Stimulated activated CD8-positive, alpha-beta memory T cell treated with anti-CD3 and anti-CD28 coated beads, Interleukin-12 subunit alpha, Interleukin-12 subunit beta, amount 100 ng/mL, for 1 hour (primary cell): ENCODE measurements around the gene CDK17.
"Not testable (repeated sequence)": the region's sequence is repeated elsewhere in the genome, so short reads cannot be mapped to it uniquely, and the experiment has no call there.

Source experiments
- DNase-seq: peaks from one replicate; pipeline ENCODE4 v3.0.0-alpha.2; 2020; ENCODE audit warnings: low read depth

Gene CDK17

GRCh38 chr12:96354326-96354725 lies 45.9 kb downstream of the CDK17 start:
- no peak for DNase-seq

GRCh38 chr12:96352161-96352835 lies 47.9 kb downstream of the CDK17 start:
- DNase-seq, result no peak

DNA sequence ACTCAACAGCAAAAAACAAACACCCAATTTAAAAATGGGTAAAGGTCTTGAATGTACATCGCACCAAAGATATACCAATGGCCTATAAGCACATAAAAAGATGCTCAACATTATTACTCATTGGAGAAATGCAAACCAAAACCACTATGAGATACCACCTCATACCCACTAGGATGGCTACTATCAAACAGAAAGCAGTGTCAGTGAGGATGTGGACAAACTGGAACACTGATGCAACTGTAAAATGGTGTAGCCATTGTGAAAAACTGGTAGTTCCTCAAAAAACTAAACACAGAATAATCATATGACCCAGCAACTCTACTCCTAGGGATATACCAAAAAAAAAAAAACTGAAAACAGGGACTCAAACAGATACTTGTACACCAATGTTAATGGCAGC lies 49.3 kb downstream of the CDK17 start:
- DNase-seq, result no peak

DNA sequence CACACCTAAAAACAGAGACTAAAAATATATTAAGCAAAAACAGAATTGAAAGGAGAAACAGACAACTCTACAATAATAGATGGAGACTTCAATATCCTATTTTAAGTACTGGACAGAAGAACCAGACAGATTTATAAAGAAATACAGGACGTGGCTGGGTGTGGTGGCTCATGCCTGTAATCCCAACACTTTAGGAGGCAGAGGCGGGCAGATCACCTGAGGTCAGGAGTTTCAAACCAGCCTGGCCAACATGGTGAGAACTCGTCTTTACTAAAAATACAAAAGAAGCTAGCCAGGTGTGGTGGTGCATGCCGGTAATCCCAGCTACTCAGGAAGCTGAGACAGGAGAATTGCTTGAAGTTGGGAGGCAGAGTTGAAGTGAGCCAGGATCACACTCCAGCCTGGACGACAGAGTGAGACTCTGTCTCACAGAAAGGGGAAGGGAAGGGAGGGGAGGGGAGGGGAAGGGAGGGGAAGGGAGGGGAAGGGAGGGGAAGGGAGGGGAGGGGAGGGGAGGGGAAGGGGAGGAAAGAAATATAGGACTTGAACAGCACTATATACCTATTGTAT lies 53.0 kb downstream of the CDK17 start:
- no peak for DNase-seq

DNA sequence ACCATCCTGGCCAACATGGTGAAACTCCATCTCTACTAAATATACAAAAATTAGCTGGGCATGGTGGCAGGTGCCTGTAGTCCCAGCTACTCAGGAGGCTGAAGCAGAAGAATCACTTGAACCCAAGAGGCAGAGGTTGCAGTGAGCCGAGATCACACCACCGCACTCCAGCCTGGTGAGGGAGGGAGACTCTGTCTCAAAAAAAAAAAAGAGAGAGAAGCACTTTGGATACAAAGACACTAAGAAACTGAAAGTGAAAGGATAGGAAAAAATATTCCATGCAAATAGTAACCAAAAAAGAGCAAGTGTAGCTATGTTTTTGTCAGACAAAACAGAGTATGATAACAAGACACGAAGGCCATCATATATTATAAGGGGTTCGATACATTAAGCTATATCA lies 53.5 kb downstream of the CDK17 start:
- not testable (repeated sequence) for DNase-seq

DNA sequence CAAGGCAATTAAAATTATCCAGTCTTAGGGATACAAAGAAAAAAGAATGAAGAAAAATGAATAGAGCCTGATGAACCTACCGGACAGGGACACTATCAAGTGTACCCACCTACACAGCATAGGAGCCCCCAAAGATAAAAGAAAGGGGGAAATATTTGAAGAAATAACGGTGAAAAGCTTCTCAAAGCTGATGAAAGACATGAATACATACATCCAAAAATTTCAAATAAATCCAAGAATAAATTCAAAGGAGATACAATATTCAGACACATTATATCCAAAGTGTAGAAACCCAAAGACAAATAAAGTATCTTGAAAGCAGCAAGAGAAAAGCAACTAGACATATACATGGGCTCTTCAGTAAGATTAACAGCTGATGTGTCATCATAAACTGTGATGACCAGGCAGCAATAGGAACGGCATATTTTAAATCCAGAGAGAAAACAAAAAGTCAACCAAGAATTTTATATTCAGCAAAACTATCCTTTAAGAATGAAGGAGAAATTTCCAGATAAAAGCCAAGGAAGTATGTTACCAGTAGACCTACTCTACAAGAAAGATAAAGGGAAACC lies 56.0 kb downstream of the CDK17 start:
- no peak for DNase-seq

GRCh38 chr12:96343347-96343954 lies 56.8 kb downstream of the CDK17 start:
- no peak for DNase-seq

DNA sequence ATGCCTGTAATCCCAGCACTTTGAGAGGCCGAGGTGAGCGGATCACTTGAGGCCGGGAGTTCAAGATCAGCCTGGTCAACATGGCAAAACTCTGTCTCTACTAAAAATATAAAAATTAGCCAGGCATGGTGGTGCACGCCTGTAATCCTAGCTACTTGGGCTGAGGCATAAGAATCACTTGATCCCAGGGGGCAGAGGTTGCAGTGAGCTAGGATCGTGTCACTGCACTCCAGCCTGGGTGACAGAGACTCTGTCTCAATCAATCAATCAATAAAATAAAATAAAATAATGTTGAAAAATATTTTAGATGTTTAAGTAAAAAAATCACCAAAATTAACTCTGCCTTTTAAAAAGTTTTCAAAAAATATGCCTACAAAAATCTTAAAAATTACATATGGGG lies 60.6 kb downstream of the CDK17 start:
- not testable (repeated sequence) for DNase-seq

- DNase-seq, result no peak
These were observed 61.3 kb downstream of the CDK17 start for GRCh38 chr12:96338852-96339471.

- no peak for DNase-seq
These were observed 62.3 kb downstream of the CDK17 start for GRCh38 chr12:96337953-96338352.

DNA sequence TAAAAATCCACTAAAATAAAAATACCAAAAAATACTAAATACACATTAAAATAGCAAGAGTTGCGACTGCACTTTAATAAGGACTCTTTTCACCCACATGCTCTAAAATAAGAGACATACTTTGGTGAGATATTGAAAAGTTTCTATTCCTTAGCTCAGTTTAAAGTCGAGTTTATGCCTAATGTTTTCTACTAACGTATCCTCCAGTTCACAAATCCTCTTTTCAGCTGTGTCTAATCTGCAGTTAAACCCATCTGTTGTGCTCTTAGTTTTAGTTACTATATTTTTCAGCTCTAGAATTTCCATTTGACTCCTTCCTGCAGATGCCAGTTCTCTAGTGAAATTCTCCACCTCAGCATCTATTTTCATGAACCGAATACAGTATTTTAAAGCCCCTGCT lies 63.8 kb downstream of the CDK17 start:
- DNase-seq, result no peak

DNA sequence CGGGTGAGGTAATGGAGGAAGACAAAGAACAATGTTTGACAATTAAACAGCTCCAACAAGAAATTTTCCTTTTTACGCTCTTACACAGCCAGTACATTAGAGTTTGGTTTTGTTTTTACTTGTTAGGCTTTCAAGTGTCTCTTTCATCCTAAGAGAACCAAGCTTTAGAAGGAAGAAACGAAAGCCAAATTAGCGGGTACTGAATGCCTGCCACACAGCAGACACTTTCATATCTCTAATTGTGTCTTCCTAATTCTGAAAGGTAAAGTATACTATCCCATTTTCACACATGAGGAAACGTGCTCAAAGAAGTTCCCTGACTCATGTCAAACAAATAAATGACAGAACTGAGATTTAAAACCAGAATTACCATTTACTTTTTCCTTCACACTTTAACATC lies 65.0 kb downstream of the CDK17 start:
- DNase-seq, result no peak

DNA sequence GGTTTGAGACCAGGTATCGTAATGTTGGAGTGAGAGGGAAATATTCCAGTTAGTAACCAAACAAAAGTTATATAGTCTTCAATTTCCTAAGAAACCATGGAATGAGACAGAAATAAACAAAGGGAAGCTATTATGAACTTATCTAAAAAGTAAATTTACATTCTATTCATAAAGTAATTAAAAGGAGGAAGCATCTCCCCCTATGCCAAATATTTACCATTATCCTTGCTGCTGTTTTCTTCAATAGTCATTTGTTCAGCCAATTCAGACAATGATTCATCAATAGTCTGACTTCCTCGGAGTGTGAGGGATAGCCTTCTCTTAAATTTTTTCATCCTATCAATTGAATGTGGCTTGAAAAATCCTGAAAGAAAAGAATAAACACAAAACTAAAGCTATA lies 65.7 kb downstream of the CDK17 start:
- no peak for DNase-seq

GRCh38 chr12:96329545-96329944 lies 70.7 kb downstream of the CDK17 start:
- DNase-seq, result no peak

- no peak for DNase-seq
These were observed 71.2 kb downstream of the CDK17 start for GRCh38 chr12:96329018-96329417.

- no peak for DNase-seq
These were observed 72.3 kb downstream of the CDK17 start for GRCh38 chr12:96327889-96328288.

DNA sequence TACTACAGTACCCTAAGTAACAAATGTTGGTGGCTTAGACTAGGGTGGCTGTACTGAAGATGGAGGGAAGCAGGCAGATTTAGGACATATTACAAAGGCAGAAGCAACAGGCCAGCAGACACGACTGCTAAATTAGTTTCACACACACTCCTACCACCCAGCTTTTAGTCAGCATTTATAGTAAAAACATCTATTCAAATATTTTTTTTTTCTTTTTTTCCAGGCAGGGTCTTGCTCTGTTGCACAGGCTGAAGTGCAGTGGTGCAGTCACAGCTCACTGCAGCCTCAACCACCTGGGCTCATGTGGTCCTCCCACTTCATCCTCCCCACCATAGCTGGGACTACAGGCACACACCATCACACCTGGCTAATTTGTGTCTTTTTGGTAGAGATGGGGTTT lies 72.9 kb downstream of the CDK17 start:
- DNase-seq, result no peak

DNA sequence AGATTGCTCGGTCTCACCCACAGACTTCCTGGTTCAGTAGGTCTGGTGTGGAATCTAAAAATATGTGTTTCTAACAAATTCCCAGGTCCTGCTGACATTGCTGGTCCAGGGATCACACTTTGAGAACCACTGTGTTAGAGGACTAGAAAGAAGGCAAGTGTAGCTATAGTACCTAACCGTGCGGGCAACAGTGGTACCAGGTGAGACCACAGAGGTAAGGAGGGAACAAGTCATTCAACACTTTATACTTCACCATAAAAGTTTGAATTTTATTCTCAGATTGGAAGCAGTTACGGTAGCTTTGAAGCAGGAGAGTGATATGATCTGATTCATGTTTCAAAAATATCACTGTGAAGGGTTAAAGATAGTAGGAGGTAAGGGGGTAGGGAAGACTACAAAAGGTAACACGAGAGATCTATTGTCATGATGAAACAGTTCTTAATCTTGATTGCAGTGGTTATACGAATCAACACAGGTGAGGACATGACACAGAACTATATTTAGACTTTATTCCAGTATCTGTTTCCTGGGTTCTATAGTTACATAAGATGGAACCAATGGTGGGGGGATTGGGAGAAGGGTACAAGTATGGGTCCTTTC lies 73.5 kb downstream of the CDK17 start:
- no peak for DNase-seq

DNA sequence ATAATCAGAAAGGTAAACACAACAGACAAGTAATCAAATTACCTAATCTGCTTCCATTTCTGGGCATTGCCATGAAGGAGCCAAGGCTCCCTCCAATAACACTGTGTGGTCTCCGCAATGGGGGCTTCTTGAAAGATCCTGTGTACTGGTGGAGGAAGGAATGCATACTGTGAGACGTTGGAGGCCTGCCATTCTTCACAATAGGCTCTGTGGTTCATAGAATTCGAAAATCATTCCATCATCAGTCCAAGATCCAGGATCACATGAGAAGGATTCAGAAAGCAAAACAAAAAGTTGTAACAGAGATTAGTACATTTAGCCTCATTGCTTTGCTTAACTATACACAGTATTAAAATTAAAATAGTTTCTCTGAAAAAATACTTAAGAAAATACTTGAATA lies 76.3 kb downstream of the CDK17 start:
- no peak for DNase-seq

- DNase-seq, result no peak
These were observed 77.5 kb downstream of the CDK17 start for GRCh38 chr12:96322720-96323119.

GRCh38 chr12:96321941-96322340 lies 78.3 kb downstream of the CDK17 start:
- no peak for DNase-seq

- not testable (repeated sequence) for DNase-seq
These were observed 82.4 kb downstream of the CDK17 start for GRCh38 chr12:96317801-96318200.
